ENCODE measurements around the gene FABP7. TPM values are rescaled to one million over a fixed set of nuclear protein-coding genes. Genes with fewer than 3 reads are reported as not detected.

FABP7 gene
- polyA plus RNA-seq, 1 donor = 0.13 TPM

DNA sequence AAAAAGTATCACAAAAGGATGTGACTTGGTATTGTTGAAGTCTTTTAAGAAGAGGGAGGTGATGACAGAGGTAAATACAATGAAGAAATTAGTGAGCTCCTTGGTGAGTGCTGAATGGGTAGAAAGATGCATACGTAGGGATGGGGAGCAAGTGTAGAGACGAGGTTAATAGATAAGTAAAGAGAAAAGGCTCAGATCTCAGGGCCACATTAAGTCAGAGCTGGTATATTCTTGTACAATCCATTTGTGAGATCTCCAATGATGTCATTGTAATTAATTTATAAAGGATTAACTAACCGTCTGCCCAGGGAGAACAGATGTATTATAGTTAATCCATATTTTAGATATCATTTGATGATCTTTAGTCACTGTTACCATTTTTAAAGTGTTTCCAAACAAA, 52.9 kb downstream of the FABP7 start:
- no peak for DNase-seq
- H3K9me3 ChIP-seq (ENCODE audit: control insufficient read depth, low read depth, low read length) = no peaks in the 10 kb centered on the region
- H3K36me3 ChIP-seq (ENCODE audit: control insufficient read depth, insufficient read depth, low read length) = no peaks in the 10 kb centered on the region
- H3K27ac ChIP-seq (ENCODE audit: low read length) = no peak overlapping the region
- no peaks in the 10 kb centered on the region for H3K4me1 ChIP-seq (ENCODE audit: control insufficient read depth, insufficient read depth, low read length)
- no peaks in the 10 kb centered on the region for H3K27me3 ChIP-seq (ENCODE audit: control insufficient read depth, insufficient read depth, low read length)
- 74% methylated on average over 2 of the region's 3 CpGs for WGBS (ENCODE audit: insufficient coverage, low lambda C conversion rate)
- H3K4me3 ChIP-seq (ENCODE audit: low read length) = no peak overlapping the region

- Histone ChIP-seq H3K27ac (ENCODE audit: low read length) (no peak overlapping the region), H3K9me3 (ENCODE audit: control insufficient read depth, low read depth, low read length) (no peaks in the 10 kb centered on the region)
- 80% methylated on average over 1 of the region's 7 CpGs for WGBS (ENCODE audit: insufficient coverage, low lambda C conversion rate)
Observed at GRCh38 chr6:122833021-122833491, 53.5 kb downstream of the FABP7 start.

More at GRCh38 chr6:122833021-122833491, 53.5 kb downstream of the FABP7 start:
- Histone ChIP-seq H3K4me1 (ENCODE audit: control insufficient read depth, insufficient read depth, low read length) (no peaks in the 10 kb centered on the region), H3K36me3 (ENCODE audit: control insufficient read depth, insufficient read depth, low read length) (no peaks in the 10 kb centered on the region), H3K27me3 (ENCODE audit: control insufficient read depth, insufficient read depth, low read length) (no peaks in the 10 kb centered on the region), H3K4me3 (ENCODE audit: low read length) (no peak overlapping the region)
- no peak for DNase-seq

Other genes starting within 250 kb of the FABP7 start
- 30.3 TPM for gene PKIB, start 169.3 kb upstream of the FABP7 start, polyA plus RNA-seq
- gene SMPDL3A, start 9.5 kb downstream of the FABP7 start, polyA plus RNA-seq = 48.7 TPM
- 0.70 TPM for gene CLVS2, start 216.5 kb downstream of the FABP7 start, polyA plus RNA-seq